ENCODE measurements around the gene PLPP6.

- TF ChIP-seq CTCF (IDR thresholded peaks at IDR 0.05; ENCODE audit: extremely low read depth in 1 of 2, insufficient read depth in 1 of 2, low read depth in 1 of 2, low read length in 2 of 2), result no peak
- no peak for TF ChIP-seq POLR2AphosphoS5 (IDR thresholded peaks at IDR 0.05; ENCODE audit: insufficient read depth, low read depth, low read length)
- TF ChIP-seq EZH2 (IDR thresholded peaks at IDR 0.05; ENCODE audit: borderline replicate concordance, low read depth, low read length, severe bottlenecking), result no peak
- TF ChIP-seq POLR2A (IDR thresholded peaks at IDR 0.05; ENCODE audit: low read depth, low read length), result no peak
- TF ChIP-seq MYC (IDR thresholded peaks at IDR 0.05; ENCODE audit: low read depth, low read length), result no peak
Measured at GRCh38 chr9:4665357-4665756, 3.3 kb downstream of the PLPP6 start.
